GM21619 (cell line): ENCODE data around the gene TDRD10.
A peak's percentile ranks its signal among the peaks of the same experiment; 100 is the strongest.

Source experiments
- ATAC-seq: cut with Tn5 transposase; IDR thresholded peaks from one replicate; pipeline ENCODE4 v1.9.1; 2021; ENCODE audit not compliant: unreplicated experiment

Gene TDRD10

GRCh38 chr1:154552036-154552435 lies 50.0 kb downstream of the TDRD10 start:
- no peak for ATAC-seq

DNA sequence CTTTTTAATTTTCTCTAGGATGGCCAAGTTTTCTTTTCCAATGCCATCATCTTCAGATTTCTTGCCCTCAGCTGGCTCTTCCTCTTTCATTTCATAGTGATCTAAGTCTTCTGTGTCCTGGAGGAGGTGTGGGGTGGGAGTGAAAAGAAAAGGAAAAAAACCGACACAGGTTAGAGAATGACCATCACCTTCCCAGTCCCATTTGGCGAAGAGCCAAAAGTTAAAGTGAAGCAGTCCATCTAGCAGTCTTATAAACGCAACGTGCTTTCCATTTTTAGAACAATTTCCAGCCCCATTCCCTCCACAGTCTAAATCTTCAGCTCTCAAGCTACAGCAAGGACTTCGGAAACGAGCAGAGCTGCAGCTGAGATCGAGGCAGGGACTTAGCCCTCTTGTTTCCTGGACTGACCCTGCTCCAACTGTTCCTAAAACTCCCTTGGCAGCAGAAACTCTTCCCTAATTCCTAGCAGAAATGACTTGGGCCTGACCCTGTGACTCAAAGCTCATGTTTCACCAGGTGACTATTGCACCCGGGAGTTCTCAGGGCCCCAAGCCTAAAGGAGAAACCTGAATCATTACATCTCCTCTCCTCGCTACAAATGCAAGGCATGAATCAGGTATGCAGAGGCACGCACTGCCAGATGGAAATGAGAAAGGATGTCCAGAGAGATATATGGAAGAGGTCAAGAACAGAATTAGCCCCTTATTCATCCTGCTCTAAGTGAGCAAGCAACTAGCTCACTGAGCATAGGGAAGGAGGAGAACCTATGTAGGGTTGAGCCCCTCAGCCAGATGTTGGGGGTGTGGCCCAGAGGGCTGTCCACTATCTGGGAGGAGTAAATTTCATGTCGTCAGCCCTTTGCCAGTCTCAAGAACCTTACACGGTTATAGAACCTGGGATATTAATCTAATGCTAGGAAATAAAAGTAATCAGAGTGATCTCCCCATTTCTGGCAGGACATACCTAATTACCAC lies 51.3 kb downstream of the TDRD10 start:
- no peak for ATAC-seq

DNA sequence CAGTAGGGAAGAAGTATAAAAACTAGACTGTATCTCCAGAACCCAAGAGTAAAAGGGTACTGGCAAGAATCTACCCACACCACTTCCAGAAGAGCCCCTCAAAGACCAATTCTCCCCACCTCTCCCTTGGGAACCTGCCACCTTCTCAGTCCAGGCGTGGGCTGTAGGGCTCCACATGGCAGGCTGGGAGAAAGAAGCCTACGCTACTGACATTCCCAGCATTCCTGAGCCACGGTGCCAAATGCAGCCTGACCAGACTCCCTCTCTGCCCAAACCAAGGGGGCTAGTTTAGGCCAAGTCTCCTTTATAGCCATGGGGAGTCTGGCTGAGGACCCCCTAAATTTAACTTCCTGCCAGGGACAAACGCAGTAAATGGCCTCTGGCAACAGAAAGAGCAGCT lies 54.4 kb downstream of the TDRD10 start:
- no peak for ATAC-seq

- ATAC-seq: no peak
Measured at GRCh38 chr1:154557248-154557938, 55.4 kb downstream of the TDRD10 start.

GRCh38 chr1:154557939-154558719 lies 56.1 kb downstream of the TDRD10 start, which contains the start of gene UBE2Q1:
UBE2Q1 (minus strand) TSS chr1:154558662; CDS start chr1:154558553, 109 bp downstream.
- peak; percentile 5 for ATAC-seq

GRCh38 chr1:154558720-154559465 lies 56.9 kb downstream of the TDRD10 start:
- peak; percentile 81 for ATAC-seq

- peak; percentile 42 for ATAC-seq
Measured at GRCh38 chr1:154559466-154560044, 57.5 kb downstream of the TDRD10 start.

DNA sequence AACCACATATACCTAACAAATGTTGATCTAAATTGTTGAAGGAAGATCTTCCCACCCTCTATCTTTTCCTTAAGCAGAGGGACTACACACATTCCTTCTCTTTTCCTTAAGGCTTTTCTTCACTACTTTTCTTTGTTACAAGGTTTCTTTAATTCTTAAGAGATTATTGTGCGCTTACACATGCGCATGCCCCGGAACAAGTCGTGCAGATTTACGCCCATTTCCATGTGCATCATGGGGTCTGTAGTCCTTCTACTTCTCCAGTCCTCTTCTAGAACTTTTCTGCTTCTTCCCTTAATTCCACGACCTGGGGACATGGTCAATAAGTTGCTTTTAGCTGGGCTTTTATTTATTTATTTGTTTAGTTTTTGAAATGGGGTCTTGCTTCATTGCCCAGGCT lies 63.9 kb downstream of the TDRD10 start:
- no peak for ATAC-seq

DNA sequence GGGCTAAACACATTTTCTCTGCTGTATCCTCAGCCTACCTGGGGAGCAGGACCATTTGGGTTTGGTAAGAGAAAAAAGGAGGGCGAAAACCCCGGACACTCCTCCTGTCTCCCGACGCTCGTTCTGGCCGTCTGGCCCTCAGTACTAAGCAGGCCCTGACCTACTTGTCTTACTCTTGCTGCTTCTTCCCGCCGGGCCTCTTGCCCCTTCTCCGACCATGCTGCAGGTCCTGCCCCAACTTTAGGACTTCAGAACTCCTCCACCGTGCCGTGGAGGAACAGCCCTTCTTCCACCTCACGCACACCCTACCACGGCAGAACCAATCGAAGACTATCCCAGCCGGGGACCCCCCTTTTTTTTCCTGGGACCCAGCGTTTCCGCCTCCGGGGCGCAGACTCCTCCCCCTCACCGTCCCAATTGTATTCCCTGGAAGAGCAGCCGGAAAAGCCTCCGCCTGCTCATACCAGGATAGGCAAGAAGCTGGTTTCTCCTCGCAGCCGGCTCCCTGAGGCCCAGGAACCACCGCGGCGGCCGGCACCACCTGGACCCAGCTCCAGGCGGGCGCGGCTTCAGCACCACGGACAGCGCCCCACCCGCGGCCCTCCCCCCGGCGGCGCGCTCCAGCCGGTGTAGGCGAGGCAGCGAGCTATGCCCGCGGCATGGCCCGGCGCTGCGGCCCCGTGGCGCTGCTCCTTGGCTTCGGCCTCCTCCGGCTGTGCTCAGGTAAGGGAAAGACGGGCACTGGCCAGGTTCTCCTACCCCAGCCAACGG lies 65.6 kb downstream of the TDRD10 start, which contains the start of gene CHRNB2:
CHRNB2 (plus strand) TSS at position 393 of the 771 bp plus-strand sequence; CDS start at position 660, 267 bp downstream.
- ATAC-seq: no peak

- no peak for ATAC-seq
Measured at GRCh38 chr1:154568157-154568815, 66.3 kb downstream of the TDRD10 start.

GRCh38 chr1:154571244-154571963 lies 69.4 kb downstream of the TDRD10 start:
- no peak for ATAC-seq

GRCh38 chr1:154571964-154572288 lies 69.9 kb downstream of the TDRD10 start:
- no peak for ATAC-seq

DNA sequence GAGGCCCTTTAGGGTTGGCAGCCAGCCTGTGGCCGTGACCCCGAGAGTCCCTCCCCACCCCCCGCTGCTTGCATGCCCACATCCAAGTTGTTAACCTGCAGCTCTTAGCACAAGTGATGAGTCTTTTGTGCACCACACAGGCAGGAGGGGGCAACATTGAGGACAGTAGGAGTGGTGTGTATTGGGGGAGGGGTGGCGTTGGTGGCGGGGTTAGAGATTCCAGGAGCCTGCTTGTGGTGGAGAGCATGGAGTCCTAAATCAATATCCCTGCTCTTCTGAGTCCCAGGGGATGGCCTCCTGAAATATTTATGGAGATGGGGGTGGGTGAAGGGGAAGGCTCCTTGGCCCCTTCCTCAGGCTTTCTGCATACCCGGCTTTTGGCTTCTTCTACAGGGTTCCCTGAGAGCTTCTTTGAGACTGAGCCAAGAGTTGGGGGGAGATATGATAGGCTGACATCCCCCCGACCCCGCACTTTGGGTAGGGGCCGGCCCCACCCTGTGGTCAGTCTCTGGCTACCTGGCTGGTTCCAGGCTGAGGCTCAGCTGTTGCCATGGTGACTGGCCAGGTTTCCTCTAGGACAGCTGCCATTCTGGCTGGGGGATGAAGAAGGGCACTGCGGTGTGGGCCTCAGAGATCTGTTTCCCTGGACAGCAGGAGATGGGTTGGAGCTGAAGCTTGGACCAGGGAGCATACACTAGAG lies 70.6 kb downstream of the TDRD10 start:
- ATAC-seq: no peak

- ATAC-seq: no peak
Measured at GRCh38 chr1:154573168-154573510, 71.1 kb downstream of the TDRD10 start.

GRCh38 chr1:154574716-154575115 lies 72.7 kb downstream of the TDRD10 start:
- ATAC-seq: no peak

DNA sequence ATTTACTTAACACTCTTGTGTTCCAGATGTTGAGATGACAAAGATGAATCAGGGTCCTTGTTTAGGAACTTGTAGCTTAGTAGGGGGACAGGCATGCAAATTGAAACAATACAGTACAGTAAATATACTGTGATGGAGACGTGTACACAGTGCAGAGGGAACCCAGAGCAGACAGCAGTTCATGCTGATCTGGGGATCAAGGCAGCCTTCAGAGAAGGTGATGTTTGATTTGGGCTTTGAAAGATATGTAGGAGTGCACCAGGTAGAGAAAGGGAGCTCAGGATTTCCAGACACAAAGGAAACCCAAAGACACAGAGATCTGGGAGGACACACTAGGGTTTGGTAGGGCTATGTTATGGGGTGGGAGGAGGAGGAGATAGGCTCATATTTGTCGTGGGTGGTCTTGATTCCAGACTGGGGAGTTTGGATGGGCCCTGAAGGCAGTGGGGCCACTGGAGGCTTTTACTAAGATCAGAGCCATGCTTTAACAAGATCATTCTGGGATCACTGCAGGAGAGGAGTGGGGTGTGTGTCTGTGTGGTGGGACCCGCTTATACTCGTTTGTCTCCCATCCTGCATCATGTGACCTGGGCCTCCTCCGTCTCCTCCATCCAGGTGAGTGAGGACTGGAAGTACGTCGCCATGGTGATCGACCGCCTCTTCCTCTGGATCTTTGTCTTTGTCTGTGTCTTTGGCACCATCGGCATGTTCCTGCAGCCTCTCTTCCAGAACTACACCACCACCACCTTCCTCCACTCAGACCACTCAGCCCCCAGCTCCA lies 73.3 kb downstream of the TDRD10 start:
- no peak for ATAC-seq
